ENCODE data around the gene FAM118A. TPM values are rescaled to one million over a fixed set of nuclear protein-coding genes. Genes with fewer than 3 reads are reported as not detected.

FAM118A gene
- total and polyA plus RNA-seq, 9 donors = 21.9 to 57.8 (median 30.0) TPM

DNA sequence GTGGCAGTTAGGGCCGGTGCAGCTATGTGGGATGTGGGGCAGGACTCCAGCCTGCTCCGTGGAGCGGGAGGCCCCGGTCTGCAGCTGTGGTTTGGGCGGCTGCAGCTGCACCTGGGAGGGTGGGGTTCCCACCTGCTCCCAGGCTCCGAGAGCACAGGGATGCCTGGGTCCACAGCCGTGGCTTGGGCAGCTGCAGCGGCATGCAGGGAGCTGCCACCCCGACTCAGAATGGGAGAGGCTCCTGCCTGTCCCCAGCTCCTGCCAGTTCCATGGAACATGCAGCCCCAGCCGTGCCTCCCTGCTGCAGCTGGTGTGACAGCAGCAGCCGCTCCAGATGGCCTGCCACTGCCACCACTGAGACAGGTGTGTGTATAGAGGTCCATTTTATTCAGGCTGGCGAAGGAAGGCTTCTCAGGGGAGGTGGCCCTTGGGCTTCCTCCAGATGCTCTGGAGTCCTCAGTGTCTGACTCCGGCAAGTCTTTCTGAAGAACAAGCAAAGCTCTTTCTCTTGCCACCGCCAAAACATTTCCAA lies 46.7 kb upstream of the FAM118A start:
- Histone ChIP-seq H3K4me1 (ENCODE audit: insufficient read depth) (peaks cover 2% of the 10 kb centered on the region), H3K27ac (no peak overlapping the region), H3K9me3 (no peaks in the 10 kb centered on the region), H3K36me3 (no peaks in the 10 kb centered on the region), H3K4me3 (no peak overlapping the region), H3K27me3 (no peaks in the 10 kb centered on the region)
- DNase-seq = no peak
- 88 to 91% (median 89%) methylated on average over 13 to 14 of the region's 14 CpGs for WGBS, 3 donors
- intact Hi-C loops (cut with DNase I) = loop anchor here in 2 of 4 donors (5.0 to 10.0 kb wide), 2 partner anchors 158 to 159 kb away; no protein-coding TSS in a partner anchor
- TF ChIP-seq POLR2A (IDR thresholded peaks at IDR 0.05) (no peak), EP300 (IDR thresholded peaks at IDR 0.05) (no peak)
- TF ChIP-seq, protein P1, sequence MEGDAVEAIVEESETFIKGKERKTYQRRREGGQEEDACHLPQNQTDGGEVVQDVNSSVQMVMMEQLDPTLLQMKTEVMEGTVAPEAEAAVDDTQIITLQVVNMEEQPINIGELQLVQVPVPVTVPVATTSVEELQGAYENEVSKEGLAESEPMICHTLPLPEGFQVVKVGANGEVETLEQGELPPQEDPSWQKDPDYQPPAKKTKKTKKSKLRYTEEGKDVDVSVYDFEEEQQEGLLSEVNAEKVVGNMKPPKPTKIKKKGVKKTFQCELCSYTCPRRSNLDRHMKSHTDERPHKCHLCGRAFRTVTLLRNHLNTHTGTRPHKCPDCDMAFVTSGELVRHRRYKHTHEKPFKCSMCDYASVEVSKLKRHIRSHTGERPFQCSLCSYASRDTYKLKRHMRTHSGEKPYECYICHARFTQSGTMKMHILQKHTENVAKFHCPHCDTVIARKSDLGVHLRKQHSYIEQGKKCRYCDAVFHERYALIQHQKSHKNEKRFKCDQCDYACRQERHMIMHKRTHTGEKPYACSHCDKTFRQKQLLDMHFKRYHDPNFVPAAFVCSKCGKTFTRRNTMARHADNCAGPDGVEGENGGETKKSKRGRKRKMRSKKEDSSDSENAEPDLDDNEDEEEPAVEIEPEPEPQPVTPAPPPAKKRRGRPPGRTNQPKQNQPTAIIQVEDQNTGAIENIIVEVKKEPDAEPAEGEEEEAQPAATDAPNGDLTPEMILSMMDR (IDR thresholded peaks at IDR 0.05) = no peak

DNA sequence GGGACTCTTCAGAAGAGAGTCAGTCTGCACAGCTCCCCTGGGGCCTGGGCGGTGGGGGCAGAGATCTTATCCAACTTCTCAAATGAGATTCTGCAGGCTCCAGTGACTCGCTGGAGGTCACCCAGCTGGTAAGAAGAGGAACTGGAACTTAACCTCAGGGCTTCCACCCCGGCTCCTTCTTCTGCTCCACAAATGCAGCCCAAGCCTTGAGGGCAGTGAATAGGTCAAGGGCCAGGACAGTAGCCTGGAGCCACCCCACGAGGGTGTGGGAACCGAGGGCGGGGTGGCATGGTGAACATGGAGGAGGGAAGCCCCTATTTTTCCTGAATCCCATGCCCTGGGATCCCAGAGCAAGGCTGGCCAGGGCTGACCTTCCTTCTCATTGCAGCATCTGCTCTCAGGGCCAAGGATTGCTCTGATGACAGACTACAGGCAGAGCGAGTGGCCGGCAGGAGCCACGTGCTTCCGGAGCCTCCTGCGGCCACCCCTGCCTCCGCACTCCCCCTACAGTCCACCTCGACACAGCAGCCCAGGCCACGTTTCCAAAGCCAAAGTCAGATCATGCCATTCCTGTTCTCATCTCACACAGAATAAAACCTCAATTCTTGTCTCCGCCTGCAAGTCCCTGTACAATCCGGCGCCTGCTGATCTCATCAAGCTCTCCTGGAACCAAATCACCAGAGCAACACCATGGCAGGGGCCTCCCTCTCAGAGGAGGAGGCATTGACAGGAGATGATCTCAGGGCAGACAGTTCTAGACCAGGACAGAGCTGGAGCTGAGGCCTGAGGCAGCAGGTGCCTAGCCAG lies 46.1 kb upstream of the FAM118A start:
- Histone ChIP-seq H3K27ac (no peak overlapping the region), H3K27me3 (no peaks in the 10 kb centered on the region), H3K4me1 (ENCODE audit: insufficient read depth) (peaks cover 2% of the 10 kb centered on the region), H3K4me3 (no peak overlapping the region), H3K36me3 (no peaks in the 10 kb centered on the region), H3K9me3 (no peaks in the 10 kb centered on the region)
- DNase-seq = peak; percentile 54 to 80 (median 68)
- WGBS, 3 donors = 26 to 33% (median 32%) methylated on average over 17 of the region's 17 CpGs
- TF ChIP-seq EP300 (IDR thresholded peaks at IDR 0.05) = no peak
- TF ChIP-seq, protein P1 (IDR thresholded peaks at IDR 0.05) = peak in 2 of 3 donors; percentile 59 to 64
- intact Hi-C loops (cut with DNase I) = loop anchor here in 2 of 4 donors (5.0 to 10.0 kb wide), 2 partner anchors 159 kb away; no protein-coding TSS in a partner anchor

DNA sequence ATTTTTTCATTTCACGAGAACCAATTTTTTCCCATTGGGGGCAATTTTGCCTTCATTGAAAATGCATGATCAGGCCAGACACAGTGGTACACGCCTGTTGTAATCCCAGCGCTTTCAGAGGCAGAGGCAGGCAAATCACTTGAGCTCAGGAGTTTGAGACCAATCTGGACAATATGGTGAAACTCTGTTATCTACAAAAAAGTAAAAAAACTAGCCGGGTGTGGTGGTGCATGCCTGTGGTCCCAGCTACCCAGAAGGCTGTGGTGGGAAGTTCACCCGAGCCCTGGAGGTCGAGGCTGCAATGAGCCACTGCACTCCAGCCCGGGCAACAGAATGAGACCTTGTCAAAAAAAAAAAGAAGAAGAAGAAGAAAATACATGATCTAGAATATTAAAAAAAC lies 44.2 kb upstream of the FAM118A start:
- TF ChIP-seq EP300 (IDR thresholded peaks at IDR 0.05) = no peak
- TF ChIP-seq, protein P1 (IDR thresholded peaks at IDR 0.05) = no peak
- TF ChIP-seq POLR2A (IDR thresholded peaks at IDR 0.05) = no peak
- no peaks in the 10 kb centered on the region for H3K9me3 ChIP-seq
- DNase-seq = no peak
- intact Hi-C loops (cut with DNase I) = loop anchor here in 3 of 4 donors (5.0 to 10.0 kb wide), 3 partner anchors 161 to 287 kb away; no protein-coding TSS in a partner anchor
- H3K27ac ChIP-seq = no peak overlapping the region
- H3K4me3 ChIP-seq = no peak overlapping the region
- peaks cover 2% of the 10 kb centered on the region for H3K4me1 ChIP-seq (ENCODE audit: insufficient read depth)
- no peaks in the 10 kb centered on the region for H3K36me3 ChIP-seq
- 57 to 70% (median 66%) methylated on average over 7 of the region's 7 CpGs for WGBS, 3 donors
- no peaks in the 10 kb centered on the region for H3K27me3 ChIP-seq

DNA sequence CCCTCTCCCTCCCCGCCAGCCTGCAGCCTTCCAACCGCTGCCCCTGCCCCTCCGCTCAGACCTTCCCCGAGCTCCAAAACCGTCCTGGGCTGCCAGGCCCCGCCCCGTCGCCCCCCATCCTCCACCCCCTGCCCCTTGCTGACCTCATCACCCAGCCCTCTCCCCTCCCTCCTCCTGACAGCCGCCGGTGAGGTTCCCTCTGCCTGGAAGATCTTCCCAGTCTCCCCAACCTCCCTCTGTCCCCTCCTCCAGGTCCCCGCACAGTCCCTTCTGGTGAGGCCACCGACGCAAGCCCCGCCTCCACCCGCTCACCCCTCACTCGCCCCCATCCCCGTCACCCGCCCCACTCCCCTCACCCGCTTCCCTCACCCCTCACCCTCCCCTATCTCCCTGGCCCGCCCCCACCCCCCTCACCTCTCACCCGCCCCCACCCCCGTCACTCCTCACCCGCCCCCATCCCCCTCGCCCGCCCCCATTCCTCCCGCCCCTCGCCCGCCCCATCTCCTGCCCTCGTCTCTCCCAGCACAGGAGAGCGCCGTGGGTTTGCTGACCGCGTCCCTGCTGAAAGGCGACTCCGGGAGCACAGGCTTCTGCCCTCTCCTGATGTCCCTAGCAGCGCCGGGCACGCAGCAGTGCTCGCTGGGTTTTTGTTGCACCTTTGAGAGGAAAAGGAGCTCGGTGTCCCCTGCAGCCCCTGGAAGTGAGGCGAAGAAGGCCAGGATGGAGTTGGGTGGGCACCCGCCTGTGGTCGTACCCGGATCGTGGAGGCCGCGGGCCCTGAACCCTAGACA lies 41.4 kb upstream of the FAM118A start:
- 1% methylated on average over 36 to 47 of the region's 47 CpGs for WGBS, 3 donors
- intact Hi-C loops (cut with DNase I) = loop anchor here in 3 of 4 donors (2.0 to 10.0 kb wide), 4 partner anchors 164 to 284 kb away; no protein-coding TSS in a partner anchor
- Histone ChIP-seq H3K27ac (peak overlapping the region in 1 of 2 donors; percentile 19), H3K9me3 (no peaks in the 10 kb centered on the region), H3K27me3 (no peaks in the 10 kb centered on the region), H3K36me3 (no peaks in the 10 kb centered on the region), H3K4me1 (ENCODE audit: insufficient read depth) (peaks cover 2% of the 10 kb centered on the region), H3K4me3 (peak overlapping the region; percentile 53)
- no peak for TF ChIP-seq EP300 (IDR thresholded peaks at IDR 0.05)
- TF ChIP-seq, protein P1 (IDR thresholded peaks at IDR 0.05) = no peak
- no peak for TF ChIP-seq POLR2A (IDR thresholded peaks at IDR 0.05)
- peak; percentile 50 to 69 (median 62) for DNase-seq
